Measurements from ENCODE around the gene TCF7L2. TPM values are rescaled to one million over a fixed set of nuclear protein-coding genes. Genes with fewer than 3 reads are reported as not detected.

The TCF7L2 gene
- total RNA-seq, 1 donor from 2014 or later: 8.2 TPM

DNA sequence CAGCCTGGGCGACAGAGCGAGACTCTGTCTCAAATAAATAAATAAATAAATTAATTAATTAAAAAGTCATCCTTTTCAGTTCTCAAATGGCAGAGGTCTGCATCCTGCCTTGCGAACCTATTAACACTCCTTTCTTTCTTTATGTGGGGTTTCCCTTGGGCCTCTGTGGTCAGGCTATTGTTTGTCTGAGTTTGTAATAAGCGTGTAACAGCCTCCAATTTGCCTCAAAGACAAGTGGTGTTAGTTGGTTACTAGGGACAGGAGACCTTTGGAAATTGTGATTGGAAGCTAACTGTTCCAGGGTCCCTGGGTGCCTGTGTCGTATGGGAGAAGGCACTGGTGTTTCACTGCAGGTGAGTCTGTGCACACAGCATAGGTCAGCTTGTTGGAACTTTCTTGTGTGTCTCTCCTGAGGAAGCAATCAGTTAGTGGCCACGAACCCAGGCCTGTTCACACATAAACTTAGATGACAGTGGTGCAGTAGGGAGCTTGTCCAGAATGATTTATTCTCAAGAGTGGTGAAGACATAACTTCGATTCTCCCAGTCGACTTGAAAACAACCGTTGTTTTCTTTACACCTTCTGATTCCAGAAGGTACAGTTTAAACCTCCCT, 33.5 kb downstream of the TCF7L2 start:
- H3K27me3 ChIP-seq: no peaks in the 10 kb centered on the region
- no peaks in the 10 kb centered on the region for H3K36me3 ChIP-seq
- intact Hi-C loops (cut with DNase I): no loop called here
- no peak overlapping the region for H3K27ac ChIP-seq
- TF ChIP-seq, protein P1, sequence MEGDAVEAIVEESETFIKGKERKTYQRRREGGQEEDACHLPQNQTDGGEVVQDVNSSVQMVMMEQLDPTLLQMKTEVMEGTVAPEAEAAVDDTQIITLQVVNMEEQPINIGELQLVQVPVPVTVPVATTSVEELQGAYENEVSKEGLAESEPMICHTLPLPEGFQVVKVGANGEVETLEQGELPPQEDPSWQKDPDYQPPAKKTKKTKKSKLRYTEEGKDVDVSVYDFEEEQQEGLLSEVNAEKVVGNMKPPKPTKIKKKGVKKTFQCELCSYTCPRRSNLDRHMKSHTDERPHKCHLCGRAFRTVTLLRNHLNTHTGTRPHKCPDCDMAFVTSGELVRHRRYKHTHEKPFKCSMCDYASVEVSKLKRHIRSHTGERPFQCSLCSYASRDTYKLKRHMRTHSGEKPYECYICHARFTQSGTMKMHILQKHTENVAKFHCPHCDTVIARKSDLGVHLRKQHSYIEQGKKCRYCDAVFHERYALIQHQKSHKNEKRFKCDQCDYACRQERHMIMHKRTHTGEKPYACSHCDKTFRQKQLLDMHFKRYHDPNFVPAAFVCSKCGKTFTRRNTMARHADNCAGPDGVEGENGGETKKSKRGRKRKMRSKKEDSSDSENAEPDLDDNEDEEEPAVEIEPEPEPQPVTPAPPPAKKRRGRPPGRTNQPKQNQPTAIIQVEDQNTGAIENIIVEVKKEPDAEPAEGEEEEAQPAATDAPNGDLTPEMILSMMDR (IDR thresholded peaks at IDR 0.05): no peak
- no peak for DNase-seq (ENCODE audit: low spot score in 2 of 2)
- peaks cover 9 to 29% of the 10 kb centered on the region in 2 donors for H3K4me1 ChIP-seq
- H3K9me3 ChIP-seq: no peaks in the 10 kb centered on the region
- H3K4me3 ChIP-seq: no peak overlapping the region

DNA sequence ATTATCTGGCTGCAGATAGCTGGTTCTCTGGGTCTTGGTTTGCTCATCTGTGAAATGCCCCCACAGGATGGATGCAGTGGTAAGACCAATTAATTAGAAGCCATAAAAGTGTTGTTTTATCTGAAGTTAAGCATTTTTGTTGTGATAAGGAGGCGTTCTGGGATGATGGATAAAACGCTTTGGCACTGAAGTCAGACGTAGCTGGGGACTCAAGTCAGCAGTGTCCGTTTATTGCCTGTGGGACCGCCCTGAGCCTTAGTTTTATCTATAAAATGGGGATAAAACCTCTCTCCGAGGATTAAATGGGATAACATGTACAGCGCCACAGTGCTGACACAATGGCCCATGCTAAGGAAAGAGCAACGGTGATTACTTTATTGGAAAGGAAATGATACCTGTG, 34.7 kb downstream of the TCF7L2 start:
- TF ChIP-seq, protein P1 (IDR thresholded peaks at IDR 0.05): no peak
- Histone ChIP-seq H3K27me3 (no peaks in the 10 kb centered on the region), H3K4me3 (no peak overlapping the region), H3K36me3 (no peaks in the 10 kb centered on the region), H3K4me1 (peaks cover 9 to 34% of the 10 kb centered on the region in 2 donors), H3K9me3 (no peaks in the 10 kb centered on the region), H3K27ac (peak overlapping the region in 1 of 2 donors; percentile 13)
- intact Hi-C loops (cut with DNase I): no loop called here
- DNase-seq (ENCODE audit: low spot score in 2 of 2): no peak

DNA sequence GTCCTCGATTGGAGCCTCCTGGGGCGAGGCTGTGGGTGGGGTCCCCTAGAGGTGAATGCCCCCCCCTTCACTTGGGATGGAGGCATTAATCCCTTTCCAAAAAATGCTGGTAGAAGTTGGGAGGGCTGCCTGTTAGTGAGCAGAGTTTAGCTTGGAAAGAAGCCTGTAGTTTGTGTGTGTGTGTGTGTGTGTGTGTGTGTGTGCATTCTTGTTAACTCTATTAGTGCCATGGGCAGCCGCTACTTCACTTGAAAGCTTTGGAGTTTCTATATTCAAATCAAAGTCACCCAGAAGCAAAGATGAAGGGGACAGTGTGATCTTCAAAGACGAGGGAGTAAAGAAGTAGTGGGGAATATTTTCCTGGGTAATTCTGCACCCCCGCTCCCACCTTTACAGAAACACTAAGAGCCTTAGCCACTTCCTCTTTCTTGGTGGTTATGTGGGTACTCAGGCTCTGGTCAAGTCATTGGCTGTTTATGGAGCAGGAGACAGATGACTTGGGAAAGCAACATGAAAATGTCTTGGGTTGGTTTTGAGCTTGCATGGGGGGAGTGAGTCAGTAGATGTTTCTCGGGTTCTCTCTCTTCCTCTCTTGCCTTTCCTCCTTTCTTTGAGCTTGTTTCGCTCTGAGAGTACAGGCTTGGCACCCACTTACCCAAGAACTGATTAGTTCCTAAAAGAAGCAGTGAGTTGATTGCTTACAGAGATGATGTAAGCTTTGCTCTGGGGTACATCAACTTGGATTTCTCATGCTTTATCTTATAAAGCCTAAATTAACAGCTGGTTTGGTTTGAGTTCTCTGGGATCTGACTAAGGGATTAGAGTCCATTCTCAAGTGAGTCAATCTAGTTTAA, 35.9 kb downstream of the TCF7L2 start:
- TF ChIP-seq, protein P1 (IDR thresholded peaks at IDR 0.05): no peak
- Histone ChIP-seq H3K36me3 (peaks cover 0 to 2% of the 10 kb centered on the region in 2 donors), H3K4me3 (peak overlapping the region in 1 of 2 donors; percentile 11), H3K9me3 (no peaks in the 10 kb centered on the region), H3K27ac (peak overlapping the region; percentile 21 to 23), H3K4me1 (peaks cover 9 to 34% of the 10 kb centered on the region in 2 donors), H3K27me3 (no peaks in the 10 kb centered on the region)
- intact Hi-C loops (cut with DNase I): no loop called here
- no peak for DNase-seq (ENCODE audit: low spot score in 2 of 2)

DNA sequence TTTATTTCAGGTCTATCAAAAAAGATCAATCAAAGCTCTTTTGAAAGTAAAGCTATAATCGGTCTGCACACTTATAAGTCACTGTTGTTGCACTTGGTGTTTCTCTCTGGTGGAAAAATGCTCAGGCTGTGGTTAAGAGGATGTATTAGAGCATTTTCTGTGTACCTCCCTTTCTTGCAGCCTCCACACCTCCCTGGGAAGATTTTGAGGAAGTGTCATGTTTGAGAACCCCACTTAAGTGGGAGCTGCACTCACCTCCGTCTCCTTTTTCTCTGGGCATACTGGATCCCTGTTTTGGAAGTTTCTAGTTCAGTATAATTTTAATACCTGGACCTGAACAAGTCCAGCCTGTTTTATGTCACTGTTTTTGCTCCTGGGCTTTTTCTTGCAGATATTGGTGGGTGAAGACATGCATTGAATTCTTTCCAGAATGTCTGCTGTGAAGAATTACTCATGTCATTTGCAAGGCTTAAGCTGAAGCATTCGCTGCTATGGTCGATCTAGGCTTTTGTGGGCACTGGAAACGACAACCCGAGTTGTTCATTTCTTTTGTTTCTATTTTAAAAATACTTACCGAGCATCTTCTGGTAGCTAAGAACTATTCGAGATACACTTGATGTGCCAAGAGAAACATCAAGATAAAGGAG, 36.6 kb downstream of the TCF7L2 start:
- peak overlapping the region in 1 of 2 donors; percentile 21 for H3K27ac ChIP-seq
- intact Hi-C loops (cut with DNase I): no loop called here
- H3K4me1 ChIP-seq: peaks cover 9 to 34% of the 10 kb centered on the region in 2 donors

DNA sequence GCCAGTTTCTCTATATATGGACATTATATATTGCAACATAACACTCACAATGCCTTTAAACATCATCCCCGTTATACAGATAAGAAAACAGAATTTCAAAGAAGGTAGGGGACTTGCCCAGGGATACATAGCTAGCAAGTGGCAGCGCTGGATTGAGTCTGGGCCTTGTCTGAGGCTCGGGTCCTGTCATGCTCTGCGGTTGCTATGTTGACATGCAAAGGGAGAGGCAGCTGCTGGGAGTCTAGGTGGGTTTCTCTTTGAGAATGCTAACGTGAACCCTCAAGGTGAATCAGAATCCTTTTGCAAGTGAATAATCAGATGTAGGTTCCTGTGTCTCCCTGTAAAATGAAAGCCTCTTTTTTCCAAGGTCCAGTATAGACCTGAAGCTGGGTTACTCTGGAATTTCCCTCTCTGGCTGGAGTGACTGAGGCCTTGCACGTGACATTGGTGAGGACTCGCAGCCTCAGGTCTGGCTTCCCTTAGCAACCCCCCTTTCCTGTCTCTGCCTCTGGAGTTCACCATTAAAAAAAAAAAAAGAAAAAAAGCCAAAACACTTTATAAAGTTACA, 38.9 kb downstream of the TCF7L2 start:
- Histone ChIP-seq H3K9me3 (no peaks in the 10 kb centered on the region), H3K4me1 (peaks cover 9 to 32% of the 10 kb centered on the region in 2 donors), H3K4me3 (no peak overlapping the region), H3K27ac (no peak overlapping the region), H3K27me3 (no peaks in the 10 kb centered on the region), H3K36me3 (peaks cover 3 to 8% of the 10 kb centered on the region in 2 donors)
- DNase-seq (ENCODE audit: low spot score in 2 of 2): no peak
- TF ChIP-seq, protein P1 (IDR thresholded peaks at IDR 0.05): no peak
- intact Hi-C loops (cut with DNase I): no loop called here

More for the DNA sequence above, 36.6 kb downstream of the TCF7L2 start:
- H3K27me3 ChIP-seq: no peaks in the 10 kb centered on the region
- H3K4me3 ChIP-seq: no peak overlapping the region
- peaks cover 3 to 4% of the 10 kb centered on the region in 2 donors for H3K36me3 ChIP-seq
- H3K9me3 ChIP-seq: no peaks in the 10 kb centered on the region
- TF ChIP-seq, protein P1 (IDR thresholded peaks at IDR 0.05): no peak
- no peak for DNase-seq (ENCODE audit: low spot score in 2 of 2)
